DMS53 (cell line): ENCODE results near the gene WDR82.

ENCODE experiments used
- DNase-seq: peaks from one replicate; lab custom pipeline; 2025; lab: John Stamatoyannopoulos, UW

Gene WDR82

DNA sequence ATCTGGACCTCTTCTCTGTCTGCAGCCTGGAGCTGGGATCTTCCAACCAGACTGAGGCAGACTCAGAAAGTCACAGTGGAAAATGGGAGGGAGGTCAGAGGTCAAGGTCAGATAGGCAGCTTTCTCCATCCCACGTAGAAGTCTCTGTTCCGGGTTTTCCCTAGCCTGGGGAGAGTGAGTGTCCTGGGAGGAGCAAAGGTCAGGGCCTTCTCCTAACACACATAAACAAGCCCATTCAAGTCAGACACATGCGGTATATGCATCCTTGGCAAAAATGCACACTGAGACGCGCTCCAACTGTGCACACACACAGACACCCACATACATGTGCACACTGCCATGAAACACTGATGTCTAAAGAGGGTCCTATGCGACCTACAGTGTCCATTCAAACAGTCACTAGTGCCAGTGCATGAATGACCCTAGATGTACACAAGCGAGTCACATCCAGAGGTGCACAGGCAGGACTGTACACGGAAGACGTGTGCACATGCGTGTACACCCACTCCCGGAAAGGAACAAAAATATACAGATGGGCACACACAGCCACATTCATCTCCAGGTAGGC is 40.2 kb downstream of the WDR82 start:
- peak; percentile 31 for DNase-seq

DNA sequence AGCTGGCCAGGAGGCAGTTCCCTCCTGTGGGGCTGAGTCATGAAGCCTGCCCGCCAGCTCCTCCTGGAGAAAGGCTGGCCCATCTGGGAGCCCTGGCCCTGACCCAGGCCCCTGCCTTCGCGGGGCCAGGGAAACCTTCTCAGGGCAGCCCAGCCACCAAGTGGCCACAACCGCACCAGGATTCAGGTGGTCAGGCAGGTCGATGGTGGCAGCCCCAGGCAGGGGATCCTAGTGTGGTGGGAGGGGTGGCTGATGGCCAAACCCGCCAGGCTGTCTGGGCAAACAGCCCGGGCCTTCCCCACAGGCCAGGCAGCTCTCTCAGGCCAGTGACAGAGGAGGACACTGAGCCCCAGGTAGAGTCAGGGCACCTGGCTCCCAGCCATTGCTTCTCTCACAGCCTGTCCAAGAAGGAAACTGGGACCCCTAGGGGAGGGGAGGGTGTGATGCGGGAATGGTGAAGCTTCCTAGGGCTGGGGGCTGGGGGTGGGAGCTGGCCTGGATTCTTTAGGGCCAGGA is 40.7 kb downstream of the WDR82 start:
- DNase-seq: peak; percentile 64

DNA sequence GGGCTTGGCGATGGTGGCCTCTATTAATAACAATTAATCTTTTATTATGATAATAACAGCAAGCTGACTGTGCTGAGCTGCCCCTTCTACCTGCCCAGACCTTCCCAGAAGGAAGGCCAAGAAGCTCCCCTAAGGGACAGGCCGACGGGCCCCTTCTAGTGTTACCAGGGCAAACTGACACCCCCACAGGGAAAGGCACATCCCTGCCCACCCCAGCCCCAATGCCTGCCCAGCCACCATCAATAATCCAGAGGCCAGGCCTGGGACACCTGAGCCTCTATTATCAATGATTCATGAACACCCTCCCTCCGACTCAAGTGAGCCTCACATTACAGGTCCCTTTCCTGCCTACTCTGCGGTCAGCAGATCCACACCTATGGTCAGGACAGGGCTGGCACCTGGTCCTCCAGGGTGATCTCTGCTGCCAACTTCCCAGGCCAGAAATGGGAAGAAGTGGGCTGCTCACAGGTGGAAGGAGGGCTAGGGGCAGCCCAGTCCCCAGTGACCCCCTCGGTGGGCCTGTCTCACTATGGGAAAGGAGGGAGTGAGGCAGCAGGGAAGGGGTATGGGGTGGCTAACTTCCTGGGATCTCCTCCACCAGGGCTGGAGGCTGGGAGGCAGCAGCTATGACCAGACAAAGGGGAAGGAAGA is 41.3 kb downstream of the WDR82 start:
- peak; percentile 31 for DNase-seq

DNA sequence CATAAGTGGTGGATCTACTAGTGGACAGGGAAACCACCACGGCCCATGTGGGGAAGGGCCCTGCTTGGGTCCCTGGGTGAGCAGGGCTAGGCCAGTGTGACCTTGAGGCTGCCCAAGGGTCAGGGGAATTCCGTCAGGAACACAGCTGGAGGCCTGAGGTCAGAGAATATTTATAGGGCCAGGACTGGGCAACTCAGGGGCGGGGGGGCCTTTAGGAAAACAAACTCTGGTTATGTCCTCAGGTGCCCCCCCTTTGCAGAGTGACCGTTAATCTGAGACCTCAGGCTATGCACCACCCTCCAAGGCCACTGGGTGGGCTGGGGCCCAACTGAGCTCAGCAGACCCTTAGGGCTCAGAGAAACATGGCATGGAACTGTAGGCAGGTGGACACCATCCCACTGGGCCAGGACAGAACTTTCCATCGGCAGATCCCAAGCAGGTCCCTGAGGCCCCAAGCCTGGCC is 42.0 kb downstream of the WDR82 start:
- DNase-seq: no peak

DNA sequence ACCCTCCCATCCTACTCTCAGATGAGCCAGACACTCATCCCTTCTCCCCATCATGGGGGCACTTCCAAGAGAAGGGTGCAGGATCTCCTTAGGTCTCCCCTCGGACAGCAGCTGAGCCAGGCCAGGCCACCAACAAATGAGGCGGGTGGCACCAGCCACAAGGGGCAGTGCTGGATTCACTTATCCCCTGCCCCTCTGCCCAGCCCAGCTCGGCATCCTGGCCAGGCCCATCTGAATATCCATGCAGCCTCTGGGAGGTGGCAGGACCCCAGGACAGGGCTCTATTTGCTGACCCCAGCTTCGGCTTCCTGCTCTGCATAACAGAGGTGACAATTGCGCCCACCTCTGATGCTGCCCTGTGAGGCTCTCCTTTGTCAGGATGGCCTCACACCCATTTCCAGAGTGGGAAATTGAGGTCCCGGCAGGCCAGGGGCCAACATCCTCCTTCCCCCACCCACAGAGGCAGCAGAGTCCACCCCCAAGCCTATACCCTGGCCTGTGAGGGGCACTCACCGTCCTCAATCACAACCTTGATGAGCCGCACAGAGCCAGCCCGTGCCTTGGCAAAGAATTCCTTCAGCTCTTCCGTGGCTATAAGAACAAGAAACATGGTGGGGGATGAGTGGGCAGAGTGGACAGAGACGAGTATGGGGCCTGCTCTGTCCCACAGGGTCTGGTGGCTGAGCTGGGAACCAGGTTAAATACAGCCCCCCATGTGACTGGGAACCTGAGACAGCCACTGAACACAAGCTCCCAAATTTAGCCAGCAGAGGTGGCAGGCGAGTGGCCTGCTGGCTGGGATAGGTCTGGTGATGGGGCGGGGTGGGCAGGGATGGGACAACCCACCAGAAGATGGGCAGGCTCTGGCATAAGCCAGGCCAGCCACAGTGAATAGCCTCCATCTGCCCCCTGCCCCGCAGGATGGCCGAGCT is 43.7 kb downstream of the WDR82 start:
- DNase-seq: no peak

DNA sequence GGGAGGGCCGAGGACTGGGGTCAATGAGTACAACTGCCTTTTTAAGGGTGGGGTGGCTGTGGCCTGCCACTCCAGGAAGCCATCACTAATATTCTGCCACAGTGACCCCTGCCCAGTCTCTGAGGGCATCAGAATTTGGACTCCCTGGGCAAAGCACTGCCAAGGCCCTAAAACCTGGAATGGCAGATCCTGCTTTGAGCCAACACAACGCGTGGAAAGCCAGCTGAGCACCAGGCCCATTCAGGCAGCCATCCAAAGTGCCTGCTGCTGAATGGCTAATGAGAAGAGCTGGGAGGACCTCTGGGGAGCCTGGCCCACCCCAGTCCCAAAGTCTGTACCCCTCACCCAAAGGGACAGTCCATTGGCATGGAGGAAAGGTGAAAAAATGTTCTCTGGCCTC is 44.5 kb downstream of the WDR82 start:
- DNase-seq: no peak

DNA sequence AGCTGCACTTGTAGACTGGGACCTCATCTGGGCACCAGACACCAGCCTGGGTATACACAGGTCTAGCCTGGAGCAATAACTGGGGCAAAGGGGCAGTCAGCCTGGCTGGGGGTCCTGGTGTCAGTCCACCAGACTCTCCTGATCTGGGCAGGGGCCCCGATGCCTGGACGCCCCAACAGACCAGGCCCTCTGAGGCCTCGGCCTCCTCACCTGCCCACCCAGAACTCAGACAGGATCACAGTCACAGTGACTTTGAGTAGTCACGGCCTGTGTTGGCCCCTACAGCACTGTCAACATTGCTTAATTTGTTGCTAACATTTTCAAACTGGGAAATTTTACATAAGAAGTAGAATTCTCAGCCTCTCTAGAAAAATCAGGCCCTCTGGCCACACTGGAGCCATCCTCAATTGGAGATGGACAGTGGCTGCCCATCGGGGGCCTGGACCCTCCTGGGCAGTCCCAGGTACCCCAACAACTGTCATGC is 45.3 kb downstream of the WDR82 start:
- no peak for DNase-seq

DNA sequence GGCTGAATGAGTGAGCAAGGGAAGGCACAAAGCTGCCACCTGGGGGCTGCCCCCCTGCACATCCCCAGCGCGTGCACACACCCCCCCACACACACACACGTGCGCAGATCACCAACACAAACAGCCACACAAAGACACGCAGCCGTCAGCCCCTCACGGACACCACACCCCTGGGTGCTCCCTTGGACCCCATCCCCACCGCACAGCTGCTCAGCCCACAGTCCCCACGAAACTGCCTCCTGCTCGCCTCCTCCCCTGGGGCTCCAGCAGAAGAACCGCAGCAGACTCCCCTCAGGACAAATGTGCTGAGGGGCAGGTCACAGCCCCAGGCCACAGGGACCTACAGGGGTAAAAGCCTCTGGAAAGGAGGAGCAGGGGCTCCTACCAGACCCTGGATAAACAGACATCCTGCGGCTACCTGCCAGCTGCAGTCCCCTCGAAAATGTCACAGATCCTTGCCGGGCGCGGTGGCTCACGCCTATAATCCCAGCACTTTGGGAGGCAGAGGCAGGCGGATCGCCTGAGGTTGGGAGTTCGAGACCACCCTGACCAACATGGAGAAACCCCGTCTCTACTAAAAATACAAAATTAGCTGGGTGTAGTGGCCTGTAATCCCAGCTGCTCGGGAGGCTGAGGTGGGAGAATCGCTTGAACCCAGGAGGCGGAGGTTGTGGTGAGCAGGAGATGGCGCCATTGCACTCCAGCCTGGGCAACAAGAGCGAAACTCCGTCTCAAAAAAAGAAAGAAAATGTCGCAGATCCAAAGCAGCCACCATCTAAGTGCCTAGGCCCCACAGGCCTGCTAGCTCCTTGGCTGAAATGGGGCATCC is 46.0 kb downstream of the WDR82 start:
- DNase-seq: no peak

DNA sequence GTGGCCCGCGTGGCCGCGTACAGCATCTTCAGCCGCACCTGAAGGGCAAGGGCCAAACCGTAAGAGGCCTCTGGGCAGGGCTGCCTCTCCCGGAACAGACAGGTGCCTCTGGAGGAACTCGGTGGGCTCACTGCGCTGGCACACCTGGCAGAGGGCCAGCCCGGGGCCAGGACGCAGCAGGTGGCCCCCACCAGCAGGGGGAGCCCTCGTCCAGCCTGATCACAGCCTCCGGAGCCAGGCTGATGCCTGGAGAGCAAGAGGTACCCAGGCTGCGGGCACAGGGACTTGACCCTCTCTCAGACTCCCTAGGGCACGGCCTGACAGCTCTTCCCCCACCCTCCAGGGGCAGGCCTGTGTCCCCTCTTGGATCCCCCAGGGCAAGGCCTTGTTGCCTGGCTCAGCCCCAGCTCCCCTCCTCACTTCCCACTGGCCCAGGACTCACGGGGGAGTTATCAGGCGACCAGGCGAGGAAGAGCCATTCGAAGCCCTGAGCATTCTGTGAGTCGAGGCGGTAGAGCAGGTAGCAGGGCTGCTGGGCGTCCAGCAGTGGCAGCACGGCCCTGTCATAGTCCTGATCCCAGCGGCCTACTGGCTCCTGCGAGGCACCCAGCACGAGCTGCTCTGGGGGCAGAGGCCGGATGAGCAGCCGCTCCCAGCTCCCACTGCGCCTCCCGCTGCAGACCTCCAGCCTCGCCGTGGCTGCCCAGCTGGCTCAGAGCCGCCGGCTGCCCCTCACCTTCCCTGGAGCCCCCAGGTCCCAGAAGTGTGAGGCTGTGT is 46.8 kb downstream of the WDR82 start:
- peak; percentile 67 for DNase-seq

DNA sequence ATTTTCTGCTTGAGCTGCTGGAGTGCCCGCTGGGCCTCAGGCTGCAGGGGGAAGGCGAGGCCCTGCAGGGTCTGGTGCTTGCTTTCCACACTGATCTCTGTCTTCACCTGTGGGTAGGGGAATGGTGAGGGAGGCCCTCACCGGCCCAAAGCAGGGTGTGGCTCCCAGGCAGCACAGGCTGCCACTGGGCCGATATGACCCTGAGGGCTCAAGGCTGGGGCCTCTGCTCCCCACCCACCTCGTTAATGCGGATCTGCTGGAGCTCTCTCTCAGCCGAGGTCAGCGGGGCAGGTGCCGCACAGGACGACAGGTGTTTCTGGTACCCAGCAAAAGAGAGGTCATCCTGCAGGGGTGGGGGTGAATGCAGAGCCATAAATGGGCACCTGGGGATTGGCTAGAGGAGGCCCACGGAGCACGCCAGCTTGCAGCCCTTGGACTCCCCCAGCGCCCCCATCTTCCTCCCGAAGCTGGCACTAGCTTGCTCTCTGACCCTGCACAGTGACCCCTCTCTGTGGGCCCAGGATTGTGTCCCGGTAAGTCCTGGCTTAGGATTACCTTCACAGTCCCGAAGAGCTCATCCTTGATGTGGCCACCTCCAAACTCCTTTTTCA is 47.5 kb downstream of the WDR82 start:
- DNase-seq: no peak

DNA sequence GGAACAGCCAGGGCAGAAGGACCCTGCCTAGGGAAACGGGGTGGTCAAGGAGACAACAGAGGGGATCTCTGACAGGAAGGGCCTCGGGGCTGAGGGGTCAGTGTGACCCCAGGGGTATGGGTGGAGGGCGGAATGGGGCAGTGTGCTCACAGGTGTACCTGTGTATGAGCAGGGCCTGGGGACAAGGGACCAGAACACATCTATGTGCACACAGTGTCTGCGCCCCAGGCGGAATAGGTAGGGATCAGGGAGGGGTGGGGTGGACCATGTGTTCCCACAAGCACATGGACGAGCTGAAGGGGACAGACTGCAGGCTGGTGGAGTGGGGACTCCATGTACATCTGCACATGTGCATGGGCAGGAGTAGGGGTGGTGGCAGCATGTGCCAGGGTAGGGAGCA is 48.0 kb downstream of the WDR82 start:
- no peak for DNase-seq

DNA sequence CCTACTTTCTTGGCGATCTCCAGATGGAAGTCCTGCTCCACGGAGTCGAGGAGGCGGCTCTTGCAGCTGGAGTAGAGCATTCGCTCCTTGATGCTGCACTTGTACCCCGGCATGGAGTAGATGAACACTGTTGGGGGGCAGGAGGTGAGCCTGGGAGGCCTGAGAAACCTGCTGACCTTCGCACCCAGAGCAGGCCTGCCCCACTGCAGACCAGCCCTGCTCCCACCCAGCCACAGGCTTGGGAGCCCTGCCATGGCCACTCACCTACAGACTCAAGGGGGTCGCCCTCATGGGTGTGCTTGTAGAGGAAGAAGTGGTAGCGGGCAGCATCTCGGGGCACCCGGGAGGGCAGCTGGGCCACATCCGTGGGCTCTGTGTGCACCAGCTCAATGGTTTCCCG is 48.8 kb downstream of the WDR82 start:
- DNase-seq: no peak

DNA sequence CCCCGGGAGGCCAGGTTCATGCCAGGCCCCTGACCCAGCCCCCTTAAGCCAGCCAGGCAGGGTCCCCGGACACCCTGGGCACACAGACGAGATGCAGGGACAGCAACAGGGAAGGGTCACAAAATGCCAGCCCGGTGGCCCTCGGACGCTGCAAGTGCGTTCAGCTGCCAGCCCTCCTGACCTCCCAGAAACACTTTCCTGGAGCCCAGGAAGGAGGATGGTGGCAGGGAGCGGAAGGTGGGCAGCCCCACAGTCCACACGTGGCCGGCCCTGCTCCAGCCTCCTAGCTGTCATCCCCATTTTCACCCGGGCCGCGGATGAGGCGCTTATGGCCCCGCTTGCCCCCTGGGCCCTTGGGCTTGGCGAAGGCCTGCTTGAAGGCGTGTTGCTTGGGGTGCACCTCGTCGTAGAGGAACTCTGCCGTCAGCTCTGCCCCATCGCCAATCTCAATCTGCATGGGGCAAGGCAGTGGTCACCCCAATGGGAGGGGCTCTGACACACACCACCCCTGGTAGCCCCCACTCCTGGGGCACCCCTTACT is 49.6 kb downstream of the WDR82 start:
- no peak for DNase-seq

DNA sequence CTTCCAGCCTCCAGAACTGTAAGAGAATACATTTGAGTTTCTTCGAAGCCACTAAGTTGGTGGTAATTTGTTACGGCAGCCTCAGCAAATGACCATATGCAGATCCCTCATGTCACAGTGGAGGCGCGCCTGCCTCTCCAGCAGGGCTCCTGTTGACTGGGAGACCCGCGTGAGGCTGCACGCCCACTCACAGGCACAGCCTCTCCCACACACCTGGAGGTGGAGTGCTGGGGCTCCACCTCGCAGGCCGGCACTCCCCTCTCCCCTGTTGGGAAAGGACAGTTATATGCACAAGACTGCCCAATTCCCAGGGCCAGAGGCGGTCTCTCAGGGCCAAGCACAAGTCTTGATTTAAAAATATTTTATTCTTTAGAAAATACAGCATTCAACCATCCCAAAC is 50.2 kb downstream of the WDR82 start:
- no peak for DNase-seq

DNA sequence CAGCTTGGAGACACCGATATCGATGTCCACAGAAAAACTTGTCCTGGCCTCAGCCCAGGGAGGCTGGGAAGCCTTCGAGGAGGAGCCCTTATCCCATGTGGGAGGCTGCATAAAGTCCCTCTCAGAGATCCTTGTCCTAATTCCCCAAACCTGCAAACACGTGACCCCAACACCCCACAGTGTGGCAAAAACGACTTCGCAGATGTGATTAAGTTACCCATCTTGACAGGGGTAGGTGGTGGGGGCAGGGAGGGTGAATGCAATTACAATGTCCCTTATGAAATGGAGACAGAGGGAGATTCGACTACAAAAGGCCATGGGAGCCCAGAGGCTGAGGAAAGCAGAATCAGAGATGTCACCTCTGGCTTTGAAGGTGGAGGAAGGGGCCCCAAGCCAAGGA is 50.7 kb downstream of the WDR82 start:
- DNase-seq: no peak

DNA sequence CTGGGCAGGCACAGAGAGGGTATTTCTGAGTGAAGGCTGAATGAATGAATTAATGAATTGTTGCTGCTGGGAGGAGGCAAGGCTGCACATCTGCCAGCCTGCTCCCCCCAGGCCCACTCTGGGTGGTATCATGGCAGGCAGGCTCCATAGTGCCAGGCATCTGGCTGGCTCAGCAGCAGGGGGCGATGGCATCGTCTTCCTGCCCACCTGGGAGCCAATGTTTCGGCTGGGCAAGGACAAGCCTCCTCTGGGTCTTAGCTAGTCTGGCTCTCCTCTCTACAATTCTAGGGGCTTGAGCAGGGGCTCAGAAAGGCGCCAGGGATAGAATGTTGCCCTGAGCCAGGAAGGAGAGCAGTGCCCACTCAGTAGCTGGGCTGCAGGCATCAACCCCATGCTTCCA is 51.3 kb downstream of the WDR82 start:
- DNase-seq: no peak

DNA sequence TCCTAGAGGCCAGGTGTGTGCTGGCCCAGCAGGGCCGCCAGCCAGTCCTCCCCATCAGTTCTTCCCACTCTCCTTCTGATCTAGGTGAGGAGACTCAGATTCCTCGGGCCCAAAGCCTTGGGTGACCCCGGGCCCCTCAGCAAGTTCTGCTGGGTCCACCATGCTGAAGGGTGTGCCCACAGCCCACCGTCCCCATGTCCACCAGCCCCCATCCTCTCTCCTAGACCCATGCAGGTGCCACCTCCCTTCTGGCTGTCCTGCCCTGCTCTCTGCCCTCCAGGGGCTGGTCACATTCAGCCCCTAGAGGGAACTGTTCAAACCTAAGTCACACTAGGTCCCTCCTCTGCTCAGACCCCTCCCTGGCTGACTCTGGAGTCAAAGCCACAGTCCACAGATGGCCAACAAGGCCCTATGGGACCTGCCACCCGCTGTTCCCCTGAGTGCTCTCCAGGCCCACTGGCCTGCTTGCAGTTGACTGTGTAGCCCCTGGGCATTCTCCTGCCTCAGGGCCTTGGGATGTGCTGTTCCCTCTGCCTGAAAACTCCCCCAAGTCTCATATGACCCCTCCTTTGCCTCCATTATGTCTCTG is 52.1 kb downstream of the WDR82 start:
- peak; percentile 44 for DNase-seq

DNA sequence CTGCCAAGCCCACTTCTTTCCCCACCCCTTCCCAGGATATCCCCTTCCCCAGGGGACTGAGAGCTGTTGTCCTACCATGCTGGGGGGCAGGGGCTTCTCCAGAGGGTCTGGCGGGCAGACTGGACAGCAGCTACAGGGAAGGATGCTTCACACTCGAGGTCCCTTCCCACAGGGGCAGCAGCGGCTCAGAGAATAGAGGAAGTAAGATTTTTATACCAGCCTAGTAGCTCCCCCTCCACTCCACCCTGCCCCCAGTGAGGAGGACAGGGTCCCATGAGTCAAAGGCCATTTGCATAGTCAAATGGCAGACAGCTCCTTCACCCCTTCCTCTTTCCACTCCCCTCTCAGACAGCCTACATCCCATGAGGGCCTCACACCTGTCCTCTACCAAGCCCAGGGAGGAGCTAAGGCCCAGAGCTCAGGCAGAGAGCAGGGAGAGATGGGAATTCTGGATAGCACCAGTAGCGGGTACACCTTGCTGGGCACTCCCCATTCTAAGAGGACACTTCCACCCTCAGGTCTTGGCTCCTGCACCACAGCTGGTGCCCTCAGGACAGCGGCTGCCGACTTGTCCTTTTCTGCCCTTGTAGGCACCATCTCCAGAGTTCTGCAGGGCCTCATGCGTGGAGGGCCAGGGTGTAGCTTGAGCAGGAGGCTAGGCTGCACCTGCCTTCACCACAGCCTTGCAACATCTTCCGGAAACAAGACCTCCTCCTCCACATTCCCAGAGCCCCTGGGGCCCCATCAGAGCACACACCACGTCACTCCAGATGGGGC is 52.8 kb downstream of the WDR82 start, which contains the start of gene TLR9:
TLR9 (minus strand) TSS at position 194 of the 777 bp plus-strand sequence; CDS start at position 78, 116 bp downstream.
- peak; percentile 76 for DNase-seq
